Activated CD4-positive, alpha-beta memory T cell treated with anti-CD3 and anti-CD28 coated beads, Interleukin-2, amount 10 ng/mL, durations not matched to agents 7 days and 5 days (primary cell): ENCODE data around the gene TMEM132A. TPM values are rescaled to one million over a fixed set of nuclear protein-coding genes. Genes with fewer than 3 reads are reported as not detected.

Experiments used
- CTCF ChIA-PET: fragments of 350-600 bp; sonication (Branson Sonifier 250); formaldehyde crosslinking; loops from one replicate; lab custom pipeline; 2021; ENCODE audit warnings: antibody characterized with exemption, inconsistent platforms; lab: Charles Lee
- POLR2A ChIA-PET: fragments of 350-600 bp; sonication (Branson Sonifier 250); formaldehyde crosslinking; loops from one replicate; lab custom pipeline; 2021; ENCODE audit warnings: antibody characterized with exemption; lab: Charles Lee
- DNase-seq: peaks from one replicate; pipeline ENCODE4 v3.0.0-alpha.2; 2020
- H3K27ac Mint-ChIP-seq: one replicate; pipeline ENCODE4 v1.8.0; 2021; ENCODE audit warnings: mild to moderate bottlenecking, mixed read lengths
- H3K27me3 Mint-ChIP-seq: one replicate; pipeline ENCODE4 v1.8.0; 2021; ENCODE audit warnings: mixed read lengths
- H3K36me3 Mint-ChIP-seq: one replicate; pipeline ENCODE4 v1.8.0; 2021; ENCODE audit warnings: low read depth, mixed read lengths
- H3K4me1 Mint-ChIP-seq: one replicate; pipeline ENCODE4 v1.8.0; 2021; ENCODE audit warnings: mixed read lengths
- H3K4me3 Mint-ChIP-seq: one replicate; pipeline ENCODE4 v1.8.0; 2021; ENCODE audit warnings: mild to moderate bottlenecking, mixed read lengths
- H3K9me3 Mint-ChIP-seq: one replicate; pipeline ENCODE4 v1.8.0; 2021; ENCODE audit warnings: mixed read lengths
- total RNA-seq, 2 experiments: library from RNA; stranded (reverse); gene quantifications; one replicate each; pipeline ENCODE4 v1.2.3, GENCODE V29; 2021

TMEM132A gene, protein sequence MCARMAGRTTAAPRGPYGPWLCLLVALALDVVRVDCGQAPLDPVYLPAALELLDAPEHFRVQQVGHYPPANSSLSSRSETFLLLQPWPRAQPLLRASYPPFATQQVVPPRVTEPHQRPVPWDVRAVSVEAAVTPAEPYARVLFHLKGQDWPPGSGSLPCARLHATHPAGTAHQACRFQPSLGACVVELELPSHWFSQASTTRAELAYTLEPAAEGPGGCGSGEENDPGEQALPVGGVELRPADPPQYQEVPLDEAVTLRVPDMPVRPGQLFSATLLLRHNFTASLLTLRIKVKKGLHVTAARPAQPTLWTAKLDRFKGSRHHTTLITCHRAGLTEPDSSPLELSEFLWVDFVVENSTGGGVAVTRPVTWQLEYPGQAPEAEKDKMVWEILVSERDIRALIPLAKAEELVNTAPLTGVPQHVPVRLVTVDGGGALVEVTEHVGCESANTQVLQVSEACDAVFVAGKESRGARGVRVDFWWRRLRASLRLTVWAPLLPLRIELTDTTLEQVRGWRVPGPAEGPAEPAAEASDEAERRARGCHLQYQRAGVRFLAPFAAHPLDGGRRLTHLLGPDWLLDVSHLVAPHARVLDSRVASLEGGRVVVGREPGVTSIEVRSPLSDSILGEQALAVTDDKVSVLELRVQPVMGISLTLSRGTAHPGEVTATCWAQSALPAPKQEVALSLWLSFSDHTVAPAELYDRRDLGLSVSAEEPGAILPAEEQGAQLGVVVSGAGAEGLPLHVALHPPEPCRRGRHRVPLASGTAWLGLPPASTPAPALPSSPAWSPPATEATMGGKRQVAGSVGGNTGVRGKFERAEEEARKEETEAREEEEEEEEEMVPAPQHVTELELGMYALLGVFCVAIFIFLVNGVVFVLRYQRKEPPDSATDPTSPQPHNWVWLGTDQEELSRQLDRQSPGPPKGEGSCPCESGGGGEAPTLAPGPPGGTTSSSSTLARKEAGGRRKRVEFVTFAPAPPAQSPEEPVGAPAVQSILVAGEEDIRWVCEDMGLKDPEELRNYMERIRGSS
- total RNA-seq: under 1 TPM in 1 of 2 experiments, not detected in 1; 0.30 TPM

DNA sequence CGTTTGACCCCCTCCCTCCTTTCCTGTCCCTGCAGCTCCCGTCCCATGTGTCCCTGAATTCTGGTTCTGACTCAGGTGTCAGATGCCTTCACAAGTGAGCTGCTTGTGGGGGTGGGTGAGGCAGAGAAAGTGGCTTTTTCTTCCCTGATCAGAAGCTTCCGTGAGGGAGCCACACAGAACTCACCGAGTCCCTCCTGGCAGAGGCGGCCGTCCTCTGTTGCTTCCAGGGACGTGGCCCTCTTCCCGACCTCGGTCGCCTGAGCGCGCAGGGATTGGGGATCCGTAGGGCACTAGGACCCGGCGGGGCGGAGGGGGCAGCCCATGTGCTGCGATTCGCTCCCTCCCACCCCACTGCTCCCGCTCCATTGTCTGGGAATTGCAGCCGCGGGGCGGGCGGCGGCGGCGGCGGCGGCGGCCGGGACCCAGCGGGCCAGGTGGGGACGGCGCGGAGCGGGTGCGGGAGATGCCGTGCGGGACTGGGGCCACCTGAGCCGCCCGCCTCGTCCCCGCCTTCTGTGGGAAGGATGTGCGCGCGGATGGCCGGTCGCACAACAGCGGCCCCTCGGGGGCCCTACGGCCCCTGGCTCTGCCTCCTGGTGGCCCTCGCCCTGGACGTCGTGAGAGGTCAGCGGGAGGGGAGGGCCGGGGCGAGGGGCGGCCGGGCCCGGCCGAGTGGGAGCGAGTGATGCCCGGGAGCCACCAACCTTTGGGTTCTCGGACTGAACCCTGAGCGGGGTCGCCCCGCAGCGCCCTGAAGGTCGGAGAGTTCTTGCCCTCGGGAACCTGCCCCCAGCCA lies at the start of gene TMEM132A:
Gene TMEM132A (plus strand): TSS at position 351 of the 796 bp plus-strand sequence. CDS start 174 bp downstream, at position 525.
- CTCF ChIA-PET: no interaction called here
- POLR2A ChIA-PET: interaction anchor here (0.6 to 1.2 kb wide), 4 partner anchors 9 to 47 kb away, joined by 3 to 6 read pairs (median 4); partner anchors contain the start of genes CD6 and TMEM109
- DNase-seq: no peak

GRCh38 chr11:60875366-60876167 lies 48.7 kb upstream of the TMEM132A start:
- Mint-ChIP-seq H3K4me1 (peaks cover 40% of the 10 kb centered on the region), H3K27ac (no peak overlapping the region), H3K4me3 (no peak overlapping the region), H3K9me3 (no peaks in the 10 kb centered on the region), H3K27me3 (no peaks in the 10 kb centered on the region), H3K36me3 (peaks cover 10% of the 10 kb centered on the region)
- POLR2A ChIA-PET: interaction anchor here (1.2 kb wide), 1 partner anchor 14 kb away, joined by 4 read pairs; no protein-coding TSS in a partner anchor
- CTCF ChIA-PET: interaction anchor here (2.8 kb wide), 1 partner anchor 13 kb away, joined by 14 read pairs; no protein-coding TSS in a partner anchor
- DNase-seq: no peak

More for the DNA sequence above, at the start of gene TMEM132A:
- peaks cover 30% of the 10 kb centered on the region for H3K27me3 Mint-ChIP-seq
- peaks cover 37% of the 10 kb centered on the region for H3K36me3 Mint-ChIP-seq
- H3K27ac Mint-ChIP-seq: no peak within 1 kb of the TSS
- H3K9me3 Mint-ChIP-seq: no peaks in the 10 kb centered on the region
- peak within 1 kb of the TSS; percentile 24 for H3K4me3 Mint-ChIP-seq
- peaks cover 16% of the 10 kb centered on the region for H3K4me1 Mint-ChIP-seq

DNA sequence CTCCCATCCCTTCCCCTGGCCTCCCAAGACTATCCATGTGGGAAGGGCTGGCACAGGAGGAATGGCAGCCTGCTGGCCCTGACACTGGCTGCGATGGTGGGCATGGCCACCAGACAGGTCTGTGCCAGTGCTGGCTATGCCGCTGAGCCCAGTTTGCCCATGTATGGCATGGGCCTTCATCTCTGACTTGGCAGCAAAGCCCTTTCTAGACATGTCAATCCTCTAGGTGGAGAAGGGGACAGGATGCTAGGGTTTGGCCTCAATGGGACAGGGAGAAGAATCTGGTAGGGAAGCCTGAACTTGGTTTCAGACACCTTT lies 48.1 kb upstream of the TMEM132A start:
- H3K4me3 Mint-ChIP-seq: no peak overlapping the region
- DNase-seq: no peak
- no peaks in the 10 kb centered on the region for H3K9me3 Mint-ChIP-seq
- peaks cover 15% of the 10 kb centered on the region for H3K36me3 Mint-ChIP-seq
- ChIA-PET POLR2A (interaction anchor here (1.2 to 1.6 kb wide), 2 partner anchors 12 to 13 kb away, joined by 3 to 4 read pairs; no protein-coding TSS in a partner anchor), CTCF (interaction anchor here (2.8 kb wide), 1 partner anchor 12 kb away, joined by 14 read pairs; no protein-coding TSS in a partner anchor)
- no peak overlapping the region for H3K27ac Mint-ChIP-seq
- peaks cover 34% of the 10 kb centered on the region for H3K4me1 Mint-ChIP-seq
- no peaks in the 10 kb centered on the region for H3K27me3 Mint-ChIP-seq

DNA sequence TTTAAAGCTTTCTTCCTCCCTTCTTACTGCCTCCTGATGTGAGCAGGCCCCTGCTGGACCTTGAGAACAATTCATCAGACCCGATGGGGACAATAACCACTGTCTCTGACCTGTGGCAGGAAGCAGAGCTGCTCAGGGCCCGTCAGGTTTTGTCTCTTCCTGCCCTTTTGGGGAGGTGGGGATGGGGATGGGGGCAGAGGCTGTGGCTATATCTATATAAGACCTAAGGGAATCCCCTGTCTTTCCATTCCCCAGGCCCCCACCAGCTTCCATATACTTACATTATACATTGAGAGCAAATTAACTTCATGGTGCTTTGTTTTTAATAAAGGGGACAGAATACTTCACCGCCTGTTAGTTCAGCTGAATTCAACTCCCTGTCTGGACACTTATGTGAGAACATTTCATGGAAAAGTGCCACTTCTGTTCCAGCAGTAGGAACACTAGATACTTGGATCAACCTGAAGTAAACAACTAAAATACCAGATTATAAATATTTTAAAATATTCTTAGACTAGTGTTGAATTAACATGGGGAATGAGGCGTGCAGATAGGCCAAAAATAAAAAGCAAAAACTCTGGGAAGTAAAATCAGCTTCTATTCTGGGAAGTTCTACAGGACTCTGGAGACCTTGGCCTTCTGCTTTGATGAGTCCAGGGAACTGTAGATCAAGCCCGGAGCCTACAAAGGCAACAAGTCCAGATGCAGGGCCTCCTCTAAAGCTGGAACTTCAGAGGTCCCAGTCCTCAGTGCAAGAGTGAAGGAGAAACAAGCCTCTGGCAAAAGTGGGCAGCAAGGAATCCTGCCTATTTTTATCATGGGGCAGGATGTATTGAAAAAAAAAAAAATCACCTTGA lies 45.8 kb upstream of the TMEM132A start:
- H3K9me3 Mint-ChIP-seq: no peaks in the 10 kb centered on the region
- CTCF ChIA-PET: interaction anchor here (1.1 to 2.8 kb wide), 2 partner anchors 9 to 10 kb away, joined by 3 to 14 read pairs; no protein-coding TSS in a partner anchor
- POLR2A ChIA-PET: no interaction called here

GRCh38 chr11:60879104-60879503 lies 45.2 kb upstream of the TMEM132A start:
- Mint-ChIP-seq H3K9me3 (no peaks in the 10 kb centered on the region), H3K27me3 (no peaks in the 10 kb centered on the region), H3K4me1 (peaks cover 8% of the 10 kb centered on the region), H3K27ac (no peak overlapping the region), H3K4me3 (no peak overlapping the region), H3K36me3 (peaks cover 26% of the 10 kb centered on the region)
- no peak for DNase-seq
- ChIA-PET POLR2A (no interaction called here), CTCF (no interaction called here)

More for the DNA sequence above, 45.8 kb upstream of the TMEM132A start:
- Mint-ChIP-seq H3K27me3 (no peaks in the 10 kb centered on the region), H3K4me1 (peaks cover 14% of the 10 kb centered on the region), H3K4me3 (no peak overlapping the region), H3K27ac (no peak overlapping the region), H3K36me3 (peaks cover 20% of the 10 kb centered on the region)
- DNase-seq: no peak

DNA sequence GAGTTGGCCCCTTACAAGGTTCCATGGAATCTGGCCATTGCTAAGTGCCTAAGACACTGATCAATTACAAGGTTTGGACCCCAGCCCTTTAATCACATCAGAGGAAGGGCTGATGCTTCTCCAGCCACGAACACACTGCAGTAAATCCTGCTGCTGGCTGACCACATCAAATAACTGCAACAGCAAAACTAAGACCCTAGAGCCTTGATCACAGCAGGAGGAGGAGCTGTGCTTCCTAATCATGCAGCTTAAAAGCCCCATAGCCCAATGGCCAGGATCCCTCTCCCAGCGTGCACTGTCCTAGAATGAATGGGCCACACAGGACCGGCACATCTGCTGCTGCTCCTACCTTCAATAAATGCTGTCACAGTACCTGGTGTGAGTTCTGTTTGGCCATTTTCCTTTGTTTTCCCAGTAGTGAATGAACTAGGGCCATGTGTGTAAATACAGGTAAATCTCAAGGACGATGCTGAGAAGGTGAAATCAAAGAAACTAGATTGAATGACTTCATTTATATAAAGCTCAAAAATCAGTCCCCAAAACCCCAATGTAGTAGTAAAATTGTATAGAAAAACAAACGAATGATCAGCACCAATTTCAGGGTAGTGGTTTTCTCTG lies 44.2 kb upstream of the TMEM132A start:
- Mint-ChIP-seq H3K27me3 (no peaks in the 10 kb centered on the region), H3K9me3 (no peaks in the 10 kb centered on the region), H3K36me3 (peaks cover 26% of the 10 kb centered on the region), H3K4me1 (peaks cover 1% of the 10 kb centered on the region), H3K27ac (no peak overlapping the region), H3K4me3 (no peak overlapping the region)
- DNase-seq: no peak
- POLR2A ChIA-PET: no interaction called here
- CTCF ChIA-PET: no interaction called here

- Mint-ChIP-seq H3K27ac (no peak overlapping the region), H3K36me3 (peaks cover 26% of the 10 kb centered on the region), H3K9me3 (no peaks in the 10 kb centered on the region), H3K4me3 (no peak overlapping the region), H3K4me1 (peaks cover 1% of the 10 kb centered on the region), H3K27me3 (no peaks in the 10 kb centered on the region)
- DNase-seq: no peak
- POLR2A ChIA-PET: interaction anchor here (1.2 kb wide), 1 partner anchor 8 kb away, joined by 3 read pairs; no protein-coding TSS in a partner anchor
- CTCF ChIA-PET: no interaction called here
Measured at GRCh38 chr11:60880643-60881282, 43.5 kb upstream of the TMEM132A start.

DNA sequence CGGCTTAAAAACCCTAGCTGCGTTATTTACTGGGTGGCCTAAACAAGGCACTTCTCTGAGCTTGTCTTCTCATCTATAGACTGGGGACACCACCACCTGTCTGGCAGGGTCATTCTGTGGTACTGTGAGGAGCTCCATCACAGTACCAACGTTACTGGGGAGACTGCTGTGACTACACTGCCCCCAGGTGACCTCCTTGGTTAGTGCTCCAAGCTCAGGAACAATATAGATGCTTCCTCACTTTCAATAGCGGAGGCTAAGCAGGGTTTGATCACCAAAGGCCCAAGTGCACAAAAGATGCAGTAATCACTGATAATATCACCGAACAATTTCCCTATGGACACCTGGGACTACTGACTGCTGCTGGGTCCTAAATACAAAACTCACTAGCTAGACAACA lies 36.7 kb upstream of the TMEM132A start:
- ChIA-PET POLR2A (interaction anchor here (0.6 to 2.2 kb wide), 9 partner anchors 9 to 56 kb away, joined by 3 to 20 read pairs (median 3); partner anchors contain the start of gene CCDC86), CTCF (interaction anchor here (0.6 to 5.3 kb wide), 32 partner anchors 9 to 300 kb away, joined by 3 to 281 read pairs (median 6); partner anchors contain the start of genes CCDC86, MS4A10, PTGDR2 and TMEM109)
- no peaks in the 10 kb centered on the region for H3K9me3 Mint-ChIP-seq

DNA sequence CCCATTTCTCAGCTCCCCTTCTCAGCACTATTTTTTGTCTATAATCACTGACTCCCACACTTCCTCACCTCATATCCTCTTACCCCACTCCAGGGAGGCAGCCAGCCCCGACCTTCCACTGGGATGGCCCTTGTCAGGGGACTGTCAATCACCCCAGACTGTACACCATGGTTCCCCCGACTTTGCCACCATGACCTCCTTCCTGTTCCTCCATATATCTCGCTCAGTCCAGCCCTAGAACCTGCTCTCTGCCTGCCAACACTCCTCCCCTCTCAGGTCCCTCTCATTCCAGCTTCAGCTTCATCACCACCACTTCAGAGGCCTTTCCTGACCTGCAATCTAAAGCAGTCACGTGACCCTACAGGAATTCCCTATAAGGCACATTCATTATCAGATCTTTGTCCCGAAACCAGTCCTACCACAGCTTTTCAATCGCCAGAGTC lies 34.4 kb upstream of the TMEM132A start:
- POLR2A ChIA-PET: interaction anchor here (1.2 to 1.8 kb wide), 2 partner anchors 9 to 14 kb away, joined by 4 to 6 read pairs; no protein-coding TSS in a partner anchor
- CTCF ChIA-PET: interaction anchor here (0.9 to 5.3 kb wide), 3 partner anchors 9 to 61 kb away, joined by 3 to 281 read pairs (median 6); no protein-coding TSS in a partner anchor
- H3K27me3 Mint-ChIP-seq: no peaks in the 10 kb centered on the region
- peaks cover 34% of the 10 kb centered on the region for H3K36me3 Mint-ChIP-seq
- H3K4me1 Mint-ChIP-seq: peaks cover 7% of the 10 kb centered on the region
- no peak overlapping the region for H3K4me3 Mint-ChIP-seq
- H3K27ac Mint-ChIP-seq: peak overlapping the region; percentile 3
- no peak for DNase-seq
- H3K9me3 Mint-ChIP-seq: no peaks in the 10 kb centered on the region

More for the DNA sequence above, 36.7 kb upstream of the TMEM132A start:
- Mint-ChIP-seq H3K36me3 (peaks cover 30% of the 10 kb centered on the region), H3K4me1 (peaks cover 9% of the 10 kb centered on the region), H3K4me3 (no peak overlapping the region), H3K27ac (no peak overlapping the region), H3K27me3 (no peaks in the 10 kb centered on the region)
- DNase-seq: peak; percentile 55

- H3K27ac Mint-ChIP-seq: no peak overlapping the region
- no peaks in the 10 kb centered on the region for H3K27me3 Mint-ChIP-seq
- H3K9me3 Mint-ChIP-seq: no peaks in the 10 kb centered on the region
- H3K4me3 Mint-ChIP-seq: no peak overlapping the region
- CTCF ChIA-PET: interaction anchor here (1.6 to 5.3 kb wide), 2 partner anchors 14 to 62 kb away, joined by 4 to 281 read pairs; no protein-coding TSS in a partner anchor
- POLR2A ChIA-PET: interaction anchor here (1.2 to 1.8 kb wide), 2 partner anchors 8 to 11 kb away, joined by 4 to 6 read pairs; no protein-coding TSS in a partner anchor
- H3K36me3 Mint-ChIP-seq: peaks cover 41% of the 10 kb centered on the region
- DNase-seq: no peak
- peaks cover 7% of the 10 kb centered on the region for H3K4me1 Mint-ChIP-seq
Measured at GRCh38 chr11:60890696-60891095, 33.6 kb upstream of the TMEM132A start.
